ENCODE data around the gene CFH.

- TF ChIP-seq, protein P1, sequence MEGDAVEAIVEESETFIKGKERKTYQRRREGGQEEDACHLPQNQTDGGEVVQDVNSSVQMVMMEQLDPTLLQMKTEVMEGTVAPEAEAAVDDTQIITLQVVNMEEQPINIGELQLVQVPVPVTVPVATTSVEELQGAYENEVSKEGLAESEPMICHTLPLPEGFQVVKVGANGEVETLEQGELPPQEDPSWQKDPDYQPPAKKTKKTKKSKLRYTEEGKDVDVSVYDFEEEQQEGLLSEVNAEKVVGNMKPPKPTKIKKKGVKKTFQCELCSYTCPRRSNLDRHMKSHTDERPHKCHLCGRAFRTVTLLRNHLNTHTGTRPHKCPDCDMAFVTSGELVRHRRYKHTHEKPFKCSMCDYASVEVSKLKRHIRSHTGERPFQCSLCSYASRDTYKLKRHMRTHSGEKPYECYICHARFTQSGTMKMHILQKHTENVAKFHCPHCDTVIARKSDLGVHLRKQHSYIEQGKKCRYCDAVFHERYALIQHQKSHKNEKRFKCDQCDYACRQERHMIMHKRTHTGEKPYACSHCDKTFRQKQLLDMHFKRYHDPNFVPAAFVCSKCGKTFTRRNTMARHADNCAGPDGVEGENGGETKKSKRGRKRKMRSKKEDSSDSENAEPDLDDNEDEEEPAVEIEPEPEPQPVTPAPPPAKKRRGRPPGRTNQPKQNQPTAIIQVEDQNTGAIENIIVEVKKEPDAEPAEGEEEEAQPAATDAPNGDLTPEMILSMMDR (conservative IDR thresholded peaks at IDR 0.05; ENCODE audit: low read depth, low read length) = peak; percentile 92
- no peak for TF ChIP-seq EZH2 (IDR thresholded peaks at IDR 0.05; ENCODE audit: borderline replicate concordance, low read depth, low read length, poor library complexity, severe bottlenecking)
Observed at GRCh38 chr1:196723325-196724185, 71.7 kb downstream of the CFH start.

Data from A673 (cell line).